ENCODE results near the gene TIAM2. TPM values are rescaled to one million over a fixed set of nuclear protein-coding genes. Genes with fewer than 3 reads are reported as not detected.

The TIAM2 gene
- total and polyA plus RNA-seq, 7 experiments from 2014 or later: 0.66 to 11.6 (median 6.0) TPM

GRCh38 chr6:155004576-155005372 lies 9.7 kb downstream of the TIAM2 start:
- Mint-ChIP-seq H3K36me3 (no peaks in the 10 kb centered on the region), H3K9me3 (peaks cover 0 to 2% (median 0%) of the 10 kb centered on the region in 11 donors), H3K4me1 (no peaks in the 10 kb centered on the region), H3K4me3 (no peak overlapping the region), H3K27ac (no peak overlapping the region), H3K27me3 (peaks cover 0 to 7% (median 3%) of the 10 kb centered on the region in 5 donors)
- Histone ChIP-seq H3K36me3 (ENCODE audit: control insufficient read depth in 2 of 3, insufficient read depth in 3 of 3, low read length in 3 of 3) (no peaks in the 10 kb centered on the region), H3K4me3 (ENCODE audit: low read length) (no peak overlapping the region), H3K4me1 (ENCODE audit: control insufficient read depth in 2 of 2, insufficient read depth in 2 of 2, low read length in 2 of 2) (no peaks in the 10 kb centered on the region), H3K9me3 (ENCODE audit: control insufficient read depth in 2 of 3, low read length in 3 of 3) (no peaks in the 10 kb centered on the region), H3K27me3 (ENCODE audit: control insufficient read depth in 2 of 2, insufficient read depth in 2 of 2, low read length in 2 of 2) (no peaks in the 10 kb centered on the region), H3K27ac (ENCODE audit: low read depth, low read length) (no peak overlapping the region)
- CTCF ChIA-PET: no interaction called here
- DNase-seq: no peak
- POLR2A ChIA-PET: no interaction called here
- no peak for ATAC-seq
- intact Hi-C loops (cut with micrococcal nuclease): no loop called here

- intact Hi-C loops (cut with micrococcal nuclease): no loop called here
- no peaks in the 10 kb centered on the region for H3K4me1 ChIP-seq (ENCODE audit: control insufficient read depth in 2 of 2, insufficient read depth in 2 of 2, low read length in 2 of 2)
- H3K4me3 Mint-ChIP-seq: no peak overlapping the region
- no peak for DNase-seq
- no peak overlapping the region for H3K27ac ChIP-seq (ENCODE audit: low read depth, low read length)
- no peaks in the 10 kb centered on the region for H3K36me3 Mint-ChIP-seq
- no peaks in the 10 kb centered on the region for H3K36me3 ChIP-seq (ENCODE audit: control insufficient read depth in 2 of 3, insufficient read depth in 3 of 3, low read length in 3 of 3)
- CTCF ChIA-PET: no interaction called here
- H3K4me3 ChIP-seq (ENCODE audit: low read length): no peak overlapping the region
- no peaks in the 10 kb centered on the region for H3K9me3 ChIP-seq (ENCODE audit: control insufficient read depth in 2 of 3, low read length in 3 of 3)
- H3K4me1 Mint-ChIP-seq: no peaks in the 10 kb centered on the region
- no peak overlapping the region for H3K27ac Mint-ChIP-seq
- peaks cover 0 to 4% (median 0%) of the 10 kb centered on the region in 5 donors for H3K27me3 Mint-ChIP-seq
- peaks cover 0 to 2% (median 0%) of the 10 kb centered on the region in 11 donors for H3K9me3 Mint-ChIP-seq
- H3K27me3 ChIP-seq (ENCODE audit: control insufficient read depth in 2 of 2, insufficient read depth in 2 of 2, low read length in 2 of 2): no peaks in the 10 kb centered on the region
- ATAC-seq: no peak
- POLR2A ChIA-PET: no interaction called here
Observed at GRCh38 chr6:155008625-155009024, 13.5 kb downstream of the TIAM2 start.

GRCh38 chr6:155010940-155011339 lies 15.8 kb downstream of the TIAM2 start:
- Histone ChIP-seq H3K4me1 (ENCODE audit: control insufficient read depth in 2 of 2, insufficient read depth in 2 of 2, low read length in 2 of 2) (no peaks in the 10 kb centered on the region), H3K9me3 (ENCODE audit: control insufficient read depth in 2 of 3, low read length in 3 of 3) (no peaks in the 10 kb centered on the region), H3K36me3 (ENCODE audit: control insufficient read depth in 2 of 3, insufficient read depth in 3 of 3, low read length in 3 of 3) (no peaks in the 10 kb centered on the region), H3K4me3 (ENCODE audit: low read length) (no peak overlapping the region), H3K27me3 (ENCODE audit: control insufficient read depth in 2 of 2, insufficient read depth in 2 of 2, low read length in 2 of 2) (no peaks in the 10 kb centered on the region), H3K27ac (ENCODE audit: low read depth, low read length) (no peak overlapping the region)
- no peak for ATAC-seq
- Mint-ChIP-seq H3K4me3 (no peak overlapping the region), H3K9me3 (no peaks in the 10 kb centered on the region), H3K27me3 (peaks cover 0 to 9% (median 7%) of the 10 kb centered on the region in 5 donors), H3K36me3 (no peaks in the 10 kb centered on the region), H3K4me1 (no peaks in the 10 kb centered on the region), H3K27ac (no peak overlapping the region)
- CTCF ChIA-PET: interaction anchor here (0.7 to 1.0 kb wide), 2 partner anchors 22 to 778 kb away, joined by 3 read pairs; no protein-coding TSS in a partner anchor
- POLR2A ChIA-PET: no interaction called here
- intact Hi-C loops (cut with micrococcal nuclease): no loop called here
- no peak for DNase-seq

- Mint-ChIP-seq H3K27ac (no peak overlapping the region), H3K9me3 (no peaks in the 10 kb centered on the region), H3K36me3 (no peaks in the 10 kb centered on the region), H3K4me1 (no peaks in the 10 kb centered on the region), H3K4me3 (no peak overlapping the region), H3K27me3 (peaks cover 0 to 9% (median 7%) of the 10 kb centered on the region in 5 donors)
- Histone ChIP-seq H3K27me3 (ENCODE audit: control insufficient read depth in 2 of 2, insufficient read depth in 2 of 2, low read length in 2 of 2) (no peaks in the 10 kb centered on the region), H3K36me3 (ENCODE audit: control insufficient read depth in 2 of 3, insufficient read depth in 3 of 3, low read length in 3 of 3) (no peaks in the 10 kb centered on the region), H3K4me1 (ENCODE audit: control insufficient read depth in 2 of 2, insufficient read depth in 2 of 2, low read length in 2 of 2) (no peaks in the 10 kb centered on the region), H3K4me3 (ENCODE audit: low read length) (no peak overlapping the region), H3K27ac (ENCODE audit: low read depth, low read length) (no peak overlapping the region), H3K9me3 (ENCODE audit: control insufficient read depth in 2 of 3, low read length in 3 of 3) (no peaks in the 10 kb centered on the region)
- DNase-seq (no peak), ATAC-seq (no peak)
- CTCF ChIA-PET: interaction anchor here (0.7 kb wide), 1 partner anchor 779 kb away, joined by 3 read pairs; no protein-coding TSS in a partner anchor
- intact Hi-C loops (cut with micrococcal nuclease): no loop called here
- POLR2A ChIA-PET: no interaction called here
Observed at GRCh38 chr6:155011809-155012291, 16.7 kb downstream of the TIAM2 start.

GRCh38 chr6:155013457-155013876 lies 18.4 kb downstream of the TIAM2 start:
- Histone ChIP-seq H3K36me3 (ENCODE audit: control insufficient read depth in 2 of 3, insufficient read depth in 3 of 3, low read length in 3 of 3) (no peaks in the 10 kb centered on the region), H3K27ac (ENCODE audit: low read depth, low read length) (no peak overlapping the region), H3K4me3 (ENCODE audit: low read length) (no peak overlapping the region), H3K4me1 (ENCODE audit: control insufficient read depth in 2 of 2, insufficient read depth in 2 of 2, low read length in 2 of 2) (no peaks in the 10 kb centered on the region), H3K9me3 (ENCODE audit: control insufficient read depth in 2 of 3, low read length in 3 of 3) (no peaks in the 10 kb centered on the region), H3K27me3 (ENCODE audit: control insufficient read depth in 2 of 2, insufficient read depth in 2 of 2, low read length in 2 of 2) (no peaks in the 10 kb centered on the region)
- Mint-ChIP-seq H3K4me3 (no peak overlapping the region), H3K36me3 (no peaks in the 10 kb centered on the region), H3K9me3 (no peaks in the 10 kb centered on the region), H3K27me3 (peaks cover 0 to 9% (median 7%) of the 10 kb centered on the region in 5 donors), H3K4me1 (no peaks in the 10 kb centered on the region), H3K27ac (no peak overlapping the region)
- CTCF ChIA-PET: no interaction called here
- DNase-seq (no peak), ATAC-seq (no peak)
- intact Hi-C loops (cut with micrococcal nuclease): no loop called here
- POLR2A ChIA-PET: no interaction called here

- intact Hi-C loops (cut with micrococcal nuclease): no loop called here
- Mint-ChIP-seq H3K4me3 (no peak overlapping the region), H3K4me1 (no peaks in the 10 kb centered on the region), H3K9me3 (no peaks in the 10 kb centered on the region), H3K36me3 (no peaks in the 10 kb centered on the region), H3K27ac (no peak overlapping the region), H3K27me3 (peaks cover 0 to 9% (median 4%) of the 10 kb centered on the region in 5 donors)
- Histone ChIP-seq H3K27ac (ENCODE audit: low read depth, low read length) (no peak overlapping the region), H3K4me1 (ENCODE audit: control insufficient read depth in 2 of 2, insufficient read depth in 2 of 2, low read length in 2 of 2) (no peaks in the 10 kb centered on the region), H3K9me3 (ENCODE audit: control insufficient read depth in 2 of 3, low read length in 3 of 3) (no peaks in the 10 kb centered on the region), H3K4me3 (ENCODE audit: low read length) (no peak overlapping the region), H3K36me3 (ENCODE audit: control insufficient read depth in 2 of 3, insufficient read depth in 3 of 3, low read length in 3 of 3) (no peaks in the 10 kb centered on the region), H3K27me3 (ENCODE audit: control insufficient read depth in 2 of 2, insufficient read depth in 2 of 2, low read length in 2 of 2) (no peaks in the 10 kb centered on the region)
- ATAC-seq (no peak), DNase-seq (no peak)
- ChIA-PET CTCF (no interaction called here), POLR2A (no interaction called here)
Observed at GRCh38 chr6:155014137-155014536, 19.0 kb downstream of the TIAM2 start.
